GM12878 (cell line): ENCODE results near the gene PROP1. TPM values are rescaled to one million over a fixed set of nuclear protein-coding genes. Genes with fewer than 3 reads are reported as not detected.
A peak's percentile ranks its signal among the peaks of the same experiment; 100 is the strongest.
"Not testable (repeated sequence)": the region's sequence is repeated elsewhere in the genome, so short reads cannot be mapped to it uniquely, and the experiment has no call there.

Experiments used
- ATAC-seq: fragments of 200-7000 bp; cut with Tn5 transposase; 3 replicates; pipeline ENCODE4 v1.9.1; 2020; ENCODE audit warnings: mild to moderate bottlenecking, moderate library complexity
- BruUV-seq: library from RNA; stranded (reverse); fragments of 400-500 nt; replicated peaks from 2 replicates; lab custom pipeline; 2021; lab: Mats Ljungman, UMichigan
- CTCF ChIA-PET: fragments of 300-600 bp; sonication (Branson Sonifier 250); formaldehyde crosslinking; extraction: SDS; loops from one replicate; lab custom pipeline; 2021; ENCODE audit warnings: inconsistent platforms; lab: Yijun Ruan, JAX
- POLR2A ChIA-PET: fragments of 350-600 bp; formaldehyde crosslinking; extraction: SDS; loops from one replicate; lab custom pipeline; 2021; ENCODE audit warnings: inconsistent platforms; lab: Charles Lee
- RAD21 ChIA-PET: fragments of 300-600 bp; sonication (Branson Sonifier 250); formaldehyde crosslinking; loops from one replicate; lab custom pipeline; 2023; ENCODE audit warnings: antibody characterized with exemption; ENCODE audit not compliant: unreplicated experiment; lab: Charles Lee
- SMC1A ChIA-PET: fragments of 300-600 bp; sonication (Branson Sonifier 250); formaldehyde crosslinking; loops from one replicate; lab custom pipeline; 2023; ENCODE audit not compliant: unreplicated experiment, uncharacterized antibody; lab: Charles Lee
- DNase-seq: peaks from one replicate; pipeline ENCODE4 v3.0.0-alpha.2; 2011; ENCODE audit warnings: low read depth, low spot score
- FAIRE-seq: peaks from 3 replicates; lab custom pipeline; 2011; peaks lifted over from hg19 to GRCh38; lab: Jason Lieb, UNC
- H2AFZ ChIP-seq: 2 replicates; pipeline ENCODE4 v1.6.0; 2011; ENCODE audit warnings: low read depth, low read length, control low read depth; ENCODE audit not compliant: control insufficient read depth
- H3K27ac ChIP-seq: 2 replicates; pipeline ENCODE4 v1.5.1; 2011; ENCODE audit warnings: control low read depth; ENCODE audit not compliant: control insufficient read depth, insufficient read depth
- H3K27me3 ChIP-seq, 2 experiments: replicated peaks in 1 of 2; 2 replicates each; pipeline versions ENCODE4 v1.6.0 to v1.6.1; 2011; ENCODE audit warnings: low read length in 1 of 2; ENCODE audit not compliant: control insufficient read depth in 2 of 2, insufficient read depth in 2 of 2
- H3K36me3 ChIP-seq, 2 experiments: 2 replicates each; pipeline ENCODE4 v1.5.1; 2011; ENCODE audit warnings: low read length in 1 of 2; ENCODE audit not compliant: control insufficient read depth in 2 of 2, insufficient read depth in 2 of 2
- H3K4me1 ChIP-seq: 2 replicates; pipeline ENCODE4 v1.6.1; 2011; ENCODE audit warnings: mild to moderate bottlenecking, low read length, moderate library complexity, mixed read lengths; ENCODE audit not compliant: control insufficient read depth, insufficient read depth
- H3K4me2 ChIP-seq: 2 replicates; pipeline ENCODE4 v1.6.0; 2011; ENCODE audit warnings: control low read depth; ENCODE audit not compliant: control insufficient read depth, insufficient read depth
- H3K4me3 ChIP-seq: fragments of 200-600 bp; sonication (generic); 2 replicates; pipeline ENCODE4 v1.5.1; 2016
- H3K79me2 ChIP-seq: 2 replicates; pipeline ENCODE4 v1.6.0; 2011; ENCODE audit warnings: low read length; ENCODE audit not compliant: control insufficient read depth, insufficient read depth
- H3K9ac ChIP-seq: 2 replicates; pipeline ENCODE4 v1.8.0; 2011; ENCODE audit warnings: low read length, control low read depth, mixed read lengths; ENCODE audit not compliant: control insufficient read depth, insufficient read depth
- H3K9me3 ChIP-seq: replicated peaks from 3 replicates; pipeline ENCODE4 v1.5.1; 2011; ENCODE audit warnings: mild to moderate bottlenecking, low read length; ENCODE audit not compliant: control insufficient read depth, insufficient read depth
- H4K20me1 ChIP-seq: 2 replicates; pipeline ENCODE4 v1.6.0; 2011; ENCODE audit not compliant: control insufficient read depth, insufficient read depth
- WGBS: methylation state at CpG from one replicate; pipeline ENCODE4 v1.1.6; 2016; ENCODE audit warnings: low lambda C conversion rate; ENCODE audit not compliant: insufficient replicate concordance, insufficient coverage; ENCODE audit errors: missing lambda C conversion rate; 5-methylcytosine and 5-hydroxymethylcytosine counted together
- in situ Hi-C: fragments of 300-500 bp; cut with MboI; formaldehyde crosslinking; loops from 9 replicates; pipeline ENCODE4 v1.14.3; 2018; ENCODE audit warnings: mixed read lengths
- intact Hi-C: fragments of 100-400 bp; cut with micrococcal nuclease; formaldehyde crosslinking; loops from one replicate; pipeline ENCODE4 v1.14.2; 2022; ENCODE audit not compliant: unreplicated experiment
- polyA plus RNA-seq, 11 experiments: library from polyadenylated mRNA; depleted of rRNA in 4 of 11; unstranded in 6 of 11; stranded (reverse) in 5 of 11; fragments of >200 nt; fragmentation: Nextera tagmentation in 4 of 11; fragmentation: Illumina TruSeq in 1 of 11; extraction: Ambion mirVana in 4 of 11; extraction: Trizol in 1 of 11; gene quantifications; 1 replicate in 1 of 11; 2 replicates in 10 of 11; pipeline versions ENCODE4 v1.2.1 to v1.2.3, GENCODE V29; 2011 to 2016; ENCODE audit warnings: inconsistent platforms in 2 of 11, missing spikeins in 2 of 11, low read depth in 1 of 11
- total RNA-seq, 4 experiments: library from RNA; depleted of rRNA in 3 of 4; stranded (reverse); fragments of >200 nt in 3 of 4; fragmentation: Illumina TruSeq in 1 of 4; extraction: Trizol in 1 of 4; gene quantifications; 2 replicates each; pipeline versions ENCODE4 v1.2.1 to v1.2.3, GENCODE V29; 2013 to 2021

PROP1 gene
- total and polyA plus RNA-seq, 10 of the 15 experiments (the other 5 are each of a cell fraction or from before 2014, with no cell fraction given) = not detected

DNA sequence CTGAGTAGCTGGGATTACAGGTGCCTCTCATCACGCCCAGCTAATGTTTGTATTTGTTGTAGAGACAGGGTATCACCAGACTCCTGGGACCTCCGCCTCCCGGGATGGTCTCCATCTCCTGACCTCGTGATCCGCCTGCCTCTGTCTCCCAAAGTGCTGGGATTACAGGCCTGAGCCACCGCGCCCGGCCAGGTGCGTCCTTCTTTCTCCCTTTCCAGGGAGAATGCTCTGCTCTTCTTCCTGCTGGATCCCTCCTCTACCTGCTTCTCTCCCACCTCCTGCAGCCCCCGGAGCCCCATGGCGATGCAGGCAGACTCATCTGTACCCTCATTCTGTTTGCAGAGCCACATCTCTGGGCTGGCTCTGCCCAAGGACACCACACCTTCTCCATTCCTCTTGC is 42.9 kb downstream of the PROP1 start:
- CTCF ChIA-PET = interaction anchor here (0.6 kb wide), 1 partner anchor 191 kb away, joined by 3 read pairs; no protein-coding TSS in a partner anchor
- RAD21 ChIA-PET = not testable (repeated sequence)

DNA sequence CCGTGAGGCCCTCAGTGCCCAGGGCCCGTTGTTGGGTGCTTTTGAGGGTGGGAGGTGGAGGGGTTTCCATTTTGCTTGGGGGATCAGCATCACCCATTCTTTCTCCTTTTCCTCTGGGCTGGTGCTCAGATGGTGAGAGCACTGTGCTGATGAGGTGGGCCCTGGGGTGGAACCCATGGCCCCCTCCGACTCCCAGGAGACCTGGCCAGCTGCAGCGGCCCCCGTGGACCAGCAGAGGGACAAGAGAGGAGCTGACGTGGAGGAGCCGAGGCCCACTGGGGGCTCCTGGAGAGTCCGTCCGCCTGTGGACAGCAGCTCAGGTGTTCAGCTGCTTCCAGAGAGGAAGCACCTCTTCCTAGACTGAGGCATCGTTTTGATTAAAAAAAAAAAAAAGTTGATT is 46.4 kb downstream of the PROP1 start:
- FAIRE-seq, RAD21 ChIA-PET, BruUV-seq, H3K27ac ChIP-seq, CTCF ChIA-PET, H3K4me1 ChIP-seq, H2AFZ ChIP-seq, H3K27me3 ChIP-seq, intact Hi-C loops, H3K9me3 ChIP-seq, POLR2A ChIA-PET, SMC1A ChIA-PET, H3K4me2 ChIP-seq, H3K79me2 ChIP-seq, H3K9ac ChIP-seq, ATAC-seq, H3K4me3 ChIP-seq, H4K20me1 ChIP-seq, H3K36me3 ChIP-seq, DNase-seq: not testable (repeated sequence)
- WGBS = 39% methylated on average over 8 of the region's 10 CpGs
- in situ Hi-C loops = loop anchor here (5.0 kb wide), 1 partner anchor 1568 kb away; no protein-coding TSS in a partner anchor

More for the DNA sequence above, 42.9 kb downstream of the PROP1 start:
- H2AFZ ChIP-seq, H3K4me2 ChIP-seq, FAIRE-seq, SMC1A ChIA-PET, ATAC-seq, POLR2A ChIA-PET, H3K4me1 ChIP-seq, DNase-seq, H3K4me3 ChIP-seq, in situ Hi-C loops, intact Hi-C loops, BruUV-seq, H3K9ac ChIP-seq, H4K20me1 ChIP-seq, H3K36me3 ChIP-seq, H3K27ac ChIP-seq, H3K27me3 ChIP-seq, H3K9me3 ChIP-seq, H3K79me2 ChIP-seq: not testable (repeated sequence)
- WGBS = 83% methylated on average over 9 of the region's 11 CpGs

DNA sequence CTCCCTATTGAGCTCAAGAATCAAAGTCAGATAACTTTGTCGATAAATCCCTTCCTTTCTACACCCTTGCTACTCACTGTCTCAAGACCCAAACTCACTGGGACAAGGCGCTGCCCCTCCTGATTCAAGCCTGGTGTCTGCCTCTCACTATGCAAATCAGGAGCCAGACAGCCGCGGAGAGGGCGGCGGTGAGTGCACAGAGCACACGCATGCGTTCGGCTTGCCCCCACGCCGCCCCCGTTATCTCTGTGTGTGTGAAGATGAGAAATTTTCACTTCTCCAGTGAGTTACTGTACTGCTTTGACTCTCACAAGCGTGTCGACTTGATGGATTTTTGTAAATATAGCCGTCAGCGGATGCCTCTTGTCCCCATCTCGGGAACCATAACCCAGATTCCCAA is 47.0 kb downstream of the PROP1 start:
- H3K4me1 ChIP-seq, CTCF ChIA-PET, H3K27me3 ChIP-seq, H3K4me3 ChIP-seq, H3K27ac ChIP-seq, H3K9ac ChIP-seq, H2AFZ ChIP-seq, intact Hi-C loops, DNase-seq, POLR2A ChIA-PET, H3K4me2 ChIP-seq, BruUV-seq, RAD21 ChIA-PET, SMC1A ChIA-PET, ATAC-seq, H3K36me3 ChIP-seq, H3K79me2 ChIP-seq, H3K9me3 ChIP-seq, H4K20me1 ChIP-seq: not testable (repeated sequence)
- peak; percentile 81 for FAIRE-seq
- WGBS = 3% methylated on average over 6 of the region's 17 CpGs
- in situ Hi-C loops = loop anchor here (5.0 kb wide), 1 partner anchor 1568 kb away; no protein-coding TSS in a partner anchor

GRCh38 chr5:177947912-177948311 is 48.1 kb downstream of the PROP1 start:
- H3K9ac ChIP-seq, DNase-seq, FAIRE-seq, H2AFZ ChIP-seq, H4K20me1 ChIP-seq, ATAC-seq, BruUV-seq, SMC1A ChIA-PET, RAD21 ChIA-PET, H3K27me3 ChIP-seq, H3K4me1 ChIP-seq, POLR2A ChIA-PET, H3K4me3 ChIP-seq, H3K27ac ChIP-seq, H3K36me3 ChIP-seq, H3K4me2 ChIP-seq, H3K79me2 ChIP-seq, intact Hi-C loops, CTCF ChIA-PET, H3K9me3 ChIP-seq: not testable (repeated sequence)
- WGBS = 87% methylated on average over 10 of the region's 10 CpGs
- in situ Hi-C loops = loop anchor here (5.0 kb wide), 1 partner anchor 1569 kb away; no protein-coding TSS in a partner anchor
